GM10847 (cell line): ENCODE data around the gene AHDC1.

Source experiments
- POLR2A ChIP-seq: IDR thresholded peaks from 2 replicates; pipeline ENCODE4 v1.6.1; 2011; ENCODE audit not compliant: insufficient read length; ENCODE audit errors: extremely low read depth

AHDC1 gene

GRCh38 chr1:27550510-27551169 lies 53.3 kb downstream of the AHDC1 start:
- TF ChIP-seq POLR2A: no peak

- no peak for TF ChIP-seq POLR2A
Measured at GRCh38 chr1:27549807-27550408, 54.0 kb downstream of the AHDC1 start.

GRCh38 chr1:27548858-27549719 lies 54.9 kb downstream of the AHDC1 start:
- TF ChIP-seq POLR2A: no peak

- no peak for TF ChIP-seq POLR2A
Measured at GRCh38 chr1:27548136-27548853, 55.6 kb downstream of the AHDC1 start.

- TF ChIP-seq POLR2A: no peak
Measured at GRCh38 chr1:27547220-27548116, 56.5 kb downstream of the AHDC1 start.

- TF ChIP-seq POLR2A: no peak
Measured at GRCh38 chr1:27545876-27546275, 58.1 kb downstream of the AHDC1 start.

GRCh38 chr1:27545271-27545670 lies 58.7 kb downstream of the AHDC1 start:
- TF ChIP-seq POLR2A: no peak

- no peak for TF ChIP-seq POLR2A
Measured at GRCh38 chr1:27544834-27545233, 59.1 kb downstream of the AHDC1 start.

GRCh38 chr1:27543284-27543683 lies 60.7 kb downstream of the AHDC1 start:
- TF ChIP-seq POLR2A: no peak

GRCh38 chr1:27542463-27543273 lies 61.3 kb downstream of the AHDC1 start:
- no peak for TF ChIP-seq POLR2A

GRCh38 chr1:27539901-27540861 lies 63.8 kb downstream of the AHDC1 start:
- no peak for TF ChIP-seq POLR2A

GRCh38 chr1:27538793-27539192 lies 65.2 kb downstream of the AHDC1 start:
- TF ChIP-seq POLR2A: no peak
